ENCODE data around the gene MSI2. TPM values are rescaled to one million over a fixed set of nuclear protein-coding genes. Genes with fewer than 3 reads are reported as not detected.

The MSI2 gene
- total and polyA plus RNA-seq, 4 donors: 9.4 to 64.0 (median 30.4) TPM

DNA sequence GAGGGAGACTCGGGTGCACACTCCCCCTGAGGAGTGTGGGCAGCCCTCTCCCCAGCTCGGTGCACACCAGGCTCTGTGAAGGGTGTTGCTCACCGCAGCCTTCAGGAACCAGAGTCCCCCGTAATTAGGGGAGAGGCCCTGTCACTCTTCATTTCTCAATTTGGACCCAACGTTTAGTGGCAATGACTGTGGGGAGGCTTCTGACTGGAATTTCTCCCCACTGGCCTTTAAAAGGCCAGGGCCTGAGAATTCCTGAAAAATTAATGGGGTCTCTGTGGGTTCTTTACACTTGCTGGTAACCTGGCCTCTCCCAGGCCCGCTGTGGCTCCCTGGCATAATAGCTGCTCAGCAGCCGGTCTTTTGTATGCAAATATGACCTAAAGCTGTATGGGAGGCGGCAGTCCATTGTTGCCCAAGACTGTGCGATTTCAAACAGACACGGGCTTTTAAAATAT, 209.7 kb downstream of the MSI2 start:
- H3K9ac ChIP-seq (ENCODE audit: insufficient read depth in 1 of 2, low read length in 2 of 2): no peak overlapping the region
- H3K9me3 ChIP-seq (ENCODE audit: control insufficient read depth in 4 of 4, insufficient read depth in 3 of 4, low read length in 3 of 4): no peaks in the 10 kb centered on the region
- no peaks in the 10 kb centered on the region for H3K27me3 ChIP-seq (ENCODE audit: control insufficient read depth in 3 of 3, insufficient read depth in 3 of 3, low read length in 2 of 3)
- DNase-seq: no peak
- no peak overlapping the region for H3K27ac ChIP-seq (ENCODE audit: low read depth in 1 of 2, low read length in 1 of 2)
- ATAC-seq (ENCODE audit: insufficient read depth, low FRiP score): no peak
- TF ChIP-seq, protein P1, sequence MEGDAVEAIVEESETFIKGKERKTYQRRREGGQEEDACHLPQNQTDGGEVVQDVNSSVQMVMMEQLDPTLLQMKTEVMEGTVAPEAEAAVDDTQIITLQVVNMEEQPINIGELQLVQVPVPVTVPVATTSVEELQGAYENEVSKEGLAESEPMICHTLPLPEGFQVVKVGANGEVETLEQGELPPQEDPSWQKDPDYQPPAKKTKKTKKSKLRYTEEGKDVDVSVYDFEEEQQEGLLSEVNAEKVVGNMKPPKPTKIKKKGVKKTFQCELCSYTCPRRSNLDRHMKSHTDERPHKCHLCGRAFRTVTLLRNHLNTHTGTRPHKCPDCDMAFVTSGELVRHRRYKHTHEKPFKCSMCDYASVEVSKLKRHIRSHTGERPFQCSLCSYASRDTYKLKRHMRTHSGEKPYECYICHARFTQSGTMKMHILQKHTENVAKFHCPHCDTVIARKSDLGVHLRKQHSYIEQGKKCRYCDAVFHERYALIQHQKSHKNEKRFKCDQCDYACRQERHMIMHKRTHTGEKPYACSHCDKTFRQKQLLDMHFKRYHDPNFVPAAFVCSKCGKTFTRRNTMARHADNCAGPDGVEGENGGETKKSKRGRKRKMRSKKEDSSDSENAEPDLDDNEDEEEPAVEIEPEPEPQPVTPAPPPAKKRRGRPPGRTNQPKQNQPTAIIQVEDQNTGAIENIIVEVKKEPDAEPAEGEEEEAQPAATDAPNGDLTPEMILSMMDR (IDR thresholded peaks at IDR 0.05; ENCODE audit: control extremely low read depth, extremely low read depth): no peak
- H3K4me3 ChIP-seq: no peak overlapping the region
- no peaks in the 10 kb centered on the region for H3K36me3 ChIP-seq (ENCODE audit: control insufficient read depth in 4 of 4, insufficient read depth in 4 of 4, low read length in 4 of 4)
- peaks cover 0 to 16% (median 8%) of the 10 kb centered on the region in 5 donors for H3K4me1 ChIP-seq (ENCODE audit: control insufficient read depth in 5 of 5, insufficient read depth in 5 of 5, low read length in 5 of 5)
- WGBS, 2 donors: 49 to 76% methylated on average over 10 of the region's 10 CpGs

DNA sequence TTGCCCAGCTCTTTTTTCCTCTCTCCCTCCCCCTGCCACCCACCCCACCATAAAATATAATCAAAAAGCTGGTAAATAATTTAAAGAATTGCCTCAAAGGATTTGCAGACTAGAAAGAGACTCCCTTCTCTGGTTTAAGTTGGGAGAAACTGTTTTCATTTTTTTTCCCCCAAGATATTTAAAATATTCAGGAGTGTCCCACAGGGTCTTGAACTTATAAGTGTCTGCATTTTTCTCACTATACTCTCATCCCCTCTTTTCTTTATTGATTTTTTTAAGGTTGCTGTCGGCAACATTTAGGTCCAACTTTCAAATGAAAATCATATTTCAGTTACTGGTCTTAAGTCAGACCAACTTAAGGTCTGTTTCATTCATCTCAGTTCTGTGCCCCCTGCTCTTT, 210.2 kb downstream of the MSI2 start:
- Histone ChIP-seq H3K27me3 (ENCODE audit: control insufficient read depth in 3 of 3, insufficient read depth in 3 of 3, low read length in 2 of 3) (no peaks in the 10 kb centered on the region), H3K9ac (ENCODE audit: insufficient read depth in 1 of 2, low read length in 2 of 2) (no peak overlapping the region), H3K4me1 (ENCODE audit: control insufficient read depth in 5 of 5, insufficient read depth in 5 of 5, low read length in 5 of 5) (peaks cover 0 to 19% (median 11%) of the 10 kb centered on the region in 5 donors), H3K36me3 (ENCODE audit: control insufficient read depth in 4 of 4, insufficient read depth in 4 of 4, low read length in 4 of 4) (no peaks in the 10 kb centered on the region), H3K9me3 (ENCODE audit: control insufficient read depth in 4 of 4, insufficient read depth in 3 of 4, low read length in 3 of 4) (no peaks in the 10 kb centered on the region), H3K27ac (ENCODE audit: low read depth in 1 of 2, low read length in 1 of 2) (no peak overlapping the region), H3K4me3 (no peak overlapping the region)
- 91 to 92% methylated on average over 1 of the region's 1 CpG for WGBS, 2 donors
- no peak for DNase-seq
- no peak for ATAC-seq (ENCODE audit: insufficient read depth, low FRiP score)
- TF ChIP-seq, protein P1 (IDR thresholded peaks at IDR 0.05; ENCODE audit: control extremely low read depth, extremely low read depth): no peak

DNA sequence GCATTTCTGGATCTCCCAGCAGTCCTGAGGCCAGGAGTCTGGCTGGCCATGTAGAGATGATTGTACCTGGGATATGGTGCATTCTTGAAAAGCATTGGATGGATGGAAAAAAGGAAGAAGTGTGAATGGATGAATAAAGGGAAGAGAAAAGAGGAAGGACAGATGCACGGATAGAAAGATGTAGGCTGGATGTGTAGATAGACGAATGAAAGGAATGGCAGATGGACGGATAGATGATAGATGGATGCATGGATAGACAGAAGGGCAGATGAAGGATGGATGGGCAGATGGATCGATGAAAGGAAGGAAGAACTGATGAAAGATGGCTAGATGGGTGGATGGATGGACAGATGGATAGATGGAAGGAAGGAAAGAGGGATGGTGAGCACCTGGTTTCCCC, 210.9 kb downstream of the MSI2 start:
- Histone ChIP-seq H3K27ac (ENCODE audit: low read depth in 1 of 2, low read length in 1 of 2) (no peak overlapping the region), H3K9ac (ENCODE audit: insufficient read depth in 1 of 2, low read length in 2 of 2) (no peak overlapping the region), H3K4me3 (no peak overlapping the region), H3K4me1 (ENCODE audit: control insufficient read depth in 5 of 5, insufficient read depth in 5 of 5, low read length in 5 of 5) (peaks cover 0 to 26% (median 7%) of the 10 kb centered on the region in 5 donors), H3K9me3 (ENCODE audit: control insufficient read depth in 4 of 4, insufficient read depth in 3 of 4, low read length in 3 of 4) (no peaks in the 10 kb centered on the region), H3K36me3 (ENCODE audit: control insufficient read depth in 4 of 4, insufficient read depth in 4 of 4, low read length in 4 of 4) (no peaks in the 10 kb centered on the region), H3K27me3 (ENCODE audit: control insufficient read depth in 3 of 3, insufficient read depth in 3 of 3, low read length in 2 of 3) (no peaks in the 10 kb centered on the region)
- 80 to 91% methylated on average over 4 of the region's 4 CpGs for WGBS, 2 donors
- TF ChIP-seq, protein P1 (IDR thresholded peaks at IDR 0.05; ENCODE audit: control extremely low read depth, extremely low read depth): no peak
- DNase-seq (no peak), ATAC-seq (ENCODE audit: insufficient read depth, low FRiP score) (no peak)

DNA sequence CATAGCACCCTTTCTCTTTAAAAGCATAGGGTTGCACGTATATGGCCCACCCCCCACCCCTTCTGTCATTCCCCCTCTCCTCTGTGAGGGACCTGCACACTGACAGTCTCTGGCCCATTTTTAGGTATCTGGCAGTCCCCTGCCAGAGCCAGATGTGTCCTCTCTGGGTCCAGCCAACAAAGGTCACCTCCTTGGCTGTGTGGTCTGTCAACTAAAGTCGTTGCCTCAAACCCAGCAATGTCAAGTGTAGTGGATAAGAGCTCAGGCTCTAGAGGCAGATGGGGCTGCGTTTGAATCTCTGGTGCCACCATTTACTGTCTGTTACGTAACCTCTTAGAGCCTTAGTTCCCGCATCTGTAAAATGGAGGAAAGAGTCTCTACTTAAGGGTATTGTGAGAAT, 211.5 kb downstream of the MSI2 start:
- Histone ChIP-seq H3K9ac (ENCODE audit: insufficient read depth in 1 of 2, low read length in 2 of 2) (no peak overlapping the region), H3K27me3 (ENCODE audit: control insufficient read depth in 3 of 3, insufficient read depth in 3 of 3, low read length in 2 of 3) (no peaks in the 10 kb centered on the region), H3K36me3 (ENCODE audit: control insufficient read depth in 4 of 4, insufficient read depth in 4 of 4, low read length in 4 of 4) (no peaks in the 10 kb centered on the region), H3K27ac (ENCODE audit: low read depth in 1 of 2, low read length in 1 of 2) (no peak overlapping the region), H3K4me1 (ENCODE audit: control insufficient read depth in 5 of 5, insufficient read depth in 5 of 5, low read length in 5 of 5) (peaks cover 3 to 24% (median 7%) of the 10 kb centered on the region in 5 donors), H3K9me3 (ENCODE audit: control insufficient read depth in 4 of 4, insufficient read depth in 3 of 4, low read length in 3 of 4) (no peaks in the 10 kb centered on the region), H3K4me3 (no peak overlapping the region)
- ATAC-seq (ENCODE audit: insufficient read depth, low FRiP score): no peak
- DNase-seq: no peak
- TF ChIP-seq, protein P1 (IDR thresholded peaks at IDR 0.05; ENCODE audit: control extremely low read depth, extremely low read depth): no peak
- WGBS, 2 donors: 89 to 94% methylated on average over 5 of the region's 5 CpGs
